Medulla oblongata (tissue), 1 donor: Measurements from ENCODE around the gene TAC4.
A peak's percentile ranks its signal among the peaks of the same experiment; 100 is the strongest.
"Not testable (repeated sequence)": the region's sequence is repeated elsewhere in the genome, so short reads cannot be mapped to it uniquely, and the experiment has no call there.

Source experiments
- DNase-seq: peaks from one replicate; pipeline ENCODE4 v3.0.0-alpha.2; 2015; ENCODE audit errors: extremely low spot score

The TAC4 gene

GRCh38 chr17:49843774-49844350 lies 4.0 kb downstream of the TAC4 start:
- DNase-seq = no peak

GRCh38 chr17:49842846-49843245 lies 5.0 kb downstream of the TAC4 start:
- no peak for DNase-seq

GRCh38 chr17:49842371-49842770 lies 5.5 kb downstream of the TAC4 start:
- no peak for DNase-seq

- DNase-seq = no peak
Observed at GRCh38 chr17:49841548-49841947, 6.3 kb downstream of the TAC4 start.

- DNase-seq = no peak
Observed at GRCh38 chr17:49839455-49839854, 8.4 kb downstream of the TAC4 start.

- DNase-seq = no peak
Observed at GRCh38 chr17:49836111-49837030, 11.5 kb downstream of the TAC4 start.

GRCh38 chr17:49835472-49835871 lies 12.4 kb downstream of the TAC4 start:
- no peak for DNase-seq

GRCh38 chr17:49834118-49834743 lies 13.6 kb downstream of the TAC4 start:
- DNase-seq = no peak

GRCh38 chr17:49832840-49833599 lies 14.8 kb downstream of the TAC4 start:
- no peak for DNase-seq

GRCh38 chr17:49830605-49831004 lies 17.3 kb downstream of the TAC4 start:
- no peak for DNase-seq

- no peak for DNase-seq
Observed at GRCh38 chr17:49829026-49829425, 18.8 kb downstream of the TAC4 start.

- not testable (repeated sequence) for DNase-seq
Observed at GRCh38 chr17:49828325-49828724, 19.5 kb downstream of the TAC4 start.

- DNase-seq = no peak
Observed at GRCh38 chr17:49825645-49826044, 22.2 kb downstream of the TAC4 start.

- no peak for DNase-seq
Observed at GRCh38 chr17:49823614-49824013, 24.3 kb downstream of the TAC4 start.

GRCh38 chr17:49822829-49823228 lies 25.0 kb downstream of the TAC4 start:
- no peak for DNase-seq

GRCh38 chr17:49821916-49822315 lies 26.0 kb downstream of the TAC4 start:
- DNase-seq = no peak

- no peak for DNase-seq
Observed at GRCh38 chr17:49821466-49821865, 26.4 kb downstream of the TAC4 start.

- no peak for DNase-seq
Observed at GRCh38 chr17:49820773-49821172, 27.1 kb downstream of the TAC4 start.

GRCh38 chr17:49819651-49820050 lies 28.2 kb downstream of the TAC4 start:
- DNase-seq = no peak

GRCh38 chr17:49819138-49819537 lies 28.7 kb downstream of the TAC4 start:
- DNase-seq = no peak

- DNase-seq = no peak
Observed at GRCh38 chr17:49817993-49818392, 29.9 kb downstream of the TAC4 start.

GRCh38 chr17:49815761-49816281 lies 32.0 kb downstream of the TAC4 start:
- peak; percentile 33 for DNase-seq
